ENCODE results near the gene CENPF.

- TF ChIP-seq CTCF (conservative IDR thresholded peaks at IDR 0.05 in 1 of 2, IDR thresholded peaks at IDR 0.05 in 1 of 2; ENCODE audit: extremely low read depth in 1 of 2, insufficient read depth in 1 of 2, low read depth in 1 of 2, low read length in 2 of 2): no peak
- TF ChIP-seq EZH2 (IDR thresholded peaks at IDR 0.05; ENCODE audit: borderline replicate concordance, low read length): no peak
Measured at GRCh38 chr1:214670098-214670497, 67.1 kb downstream of the CENPF start.
